ENCODE results near the gene UBA7.
"Not testable (repeated sequence)": the region's sequence is repeated elsewhere in the genome, so short reads cannot be mapped to it uniquely, and the experiment has no call there.

Gene UBA7, protein sequence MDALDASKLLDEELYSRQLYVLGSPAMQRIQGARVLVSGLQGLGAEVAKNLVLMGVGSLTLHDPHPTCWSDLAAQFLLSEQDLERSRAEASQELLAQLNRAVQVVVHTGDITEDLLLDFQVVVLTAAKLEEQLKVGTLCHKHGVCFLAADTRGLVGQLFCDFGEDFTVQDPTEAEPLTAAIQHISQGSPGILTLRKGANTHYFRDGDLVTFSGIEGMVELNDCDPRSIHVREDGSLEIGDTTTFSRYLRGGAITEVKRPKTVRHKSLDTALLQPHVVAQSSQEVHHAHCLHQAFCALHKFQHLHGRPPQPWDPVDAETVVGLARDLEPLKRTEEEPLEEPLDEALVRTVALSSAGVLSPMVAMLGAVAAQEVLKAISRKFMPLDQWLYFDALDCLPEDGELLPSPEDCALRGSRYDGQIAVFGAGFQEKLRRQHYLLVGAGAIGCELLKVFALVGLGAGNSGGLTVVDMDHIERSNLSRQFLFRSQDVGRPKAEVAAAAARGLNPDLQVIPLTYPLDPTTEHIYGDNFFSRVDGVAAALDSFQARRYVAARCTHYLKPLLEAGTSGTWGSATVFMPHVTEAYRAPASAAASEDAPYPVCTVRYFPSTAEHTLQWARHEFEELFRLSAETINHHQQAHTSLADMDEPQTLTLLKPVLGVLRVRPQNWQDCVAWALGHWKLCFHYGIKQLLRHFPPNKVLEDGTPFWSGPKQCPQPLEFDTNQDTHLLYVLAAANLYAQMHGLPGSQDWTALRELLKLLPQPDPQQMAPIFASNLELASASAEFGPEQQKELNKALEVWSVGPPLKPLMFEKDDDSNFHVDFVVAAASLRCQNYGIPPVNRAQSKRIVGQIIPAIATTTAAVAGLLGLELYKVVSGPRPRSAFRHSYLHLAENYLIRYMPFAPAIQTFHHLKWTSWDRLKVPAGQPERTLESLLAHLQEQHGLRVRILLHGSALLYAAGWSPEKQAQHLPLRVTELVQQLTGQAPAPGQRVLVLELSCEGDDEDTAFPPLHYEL

DNA sequence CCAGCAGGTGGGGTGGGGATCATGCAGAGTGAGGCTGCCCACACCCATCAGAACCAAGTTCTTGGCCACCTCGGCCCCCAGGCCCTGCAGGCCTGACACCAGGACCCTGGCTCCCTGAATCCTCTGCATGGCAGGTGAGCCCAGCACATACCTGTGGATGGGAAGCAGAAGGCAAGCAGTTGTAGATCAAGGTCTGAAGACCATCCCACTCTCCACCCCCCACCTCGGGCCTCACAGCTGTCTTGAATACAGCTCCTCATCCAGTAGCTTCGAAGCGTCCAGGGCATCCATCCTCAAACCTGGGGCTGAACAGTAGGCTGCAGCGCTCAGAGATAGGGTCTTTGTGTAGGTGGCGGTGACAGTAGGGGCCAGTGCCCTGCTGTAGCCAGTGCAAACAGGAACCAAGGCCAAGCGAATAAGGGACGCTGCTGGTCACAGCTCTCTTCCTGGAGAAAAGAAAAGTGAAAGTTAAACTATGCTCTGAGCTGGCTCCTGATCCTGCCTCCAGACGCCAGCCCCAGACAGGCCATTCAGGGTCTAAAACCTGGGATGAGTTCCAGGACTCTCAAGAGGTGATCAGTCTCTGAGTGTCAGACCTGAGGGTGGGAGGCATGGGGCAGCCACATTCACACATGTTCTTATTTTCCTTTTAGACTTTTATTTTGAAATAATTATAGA, at the start of gene UBA7:
Gene UBA7, minus strand, starts transcription at position 457 of the 678 bp plus-strand sequence. Its CDS starts 166 bp downstream, at position 291.
- DNase-seq (ENCODE audit: low read depth), result no peak

DNA sequence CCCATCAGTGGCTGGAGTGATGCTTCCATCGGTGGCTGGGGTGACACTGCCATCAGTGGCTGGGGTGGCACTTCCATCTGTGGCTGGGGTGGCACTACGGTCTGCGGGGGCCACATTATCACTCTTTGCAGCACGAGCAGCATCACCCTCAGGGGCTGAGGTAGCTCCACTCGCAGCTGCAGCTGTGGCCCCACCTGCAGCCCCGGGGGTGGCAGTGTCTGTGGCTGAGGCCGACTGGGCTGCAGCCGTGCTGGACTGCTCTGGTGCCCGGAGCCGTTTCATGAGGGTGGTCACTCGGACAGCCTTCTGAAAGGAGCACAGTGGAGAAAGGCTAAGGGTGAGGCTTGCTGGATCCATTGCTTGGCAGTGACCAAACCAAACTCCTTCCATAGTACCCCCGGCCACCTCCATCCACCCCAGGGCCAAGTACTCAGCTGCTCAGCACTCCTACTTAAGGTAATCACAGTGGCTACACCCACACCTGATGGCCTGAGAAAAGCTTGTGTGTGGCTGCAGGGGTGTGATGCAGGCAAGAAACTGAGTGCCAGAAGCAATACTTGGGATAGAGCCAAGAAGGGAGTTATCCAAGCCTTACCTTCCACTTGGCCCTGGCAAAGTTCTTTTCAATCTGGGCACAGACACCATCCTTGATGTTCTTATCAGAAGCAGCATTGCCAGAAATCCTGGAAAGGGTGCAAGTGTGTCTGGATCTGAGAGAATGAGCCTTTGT, 46.0 kb upstream of the UBA7 start:
- no peak for DNase-seq (ENCODE audit: low read depth)

DNA sequence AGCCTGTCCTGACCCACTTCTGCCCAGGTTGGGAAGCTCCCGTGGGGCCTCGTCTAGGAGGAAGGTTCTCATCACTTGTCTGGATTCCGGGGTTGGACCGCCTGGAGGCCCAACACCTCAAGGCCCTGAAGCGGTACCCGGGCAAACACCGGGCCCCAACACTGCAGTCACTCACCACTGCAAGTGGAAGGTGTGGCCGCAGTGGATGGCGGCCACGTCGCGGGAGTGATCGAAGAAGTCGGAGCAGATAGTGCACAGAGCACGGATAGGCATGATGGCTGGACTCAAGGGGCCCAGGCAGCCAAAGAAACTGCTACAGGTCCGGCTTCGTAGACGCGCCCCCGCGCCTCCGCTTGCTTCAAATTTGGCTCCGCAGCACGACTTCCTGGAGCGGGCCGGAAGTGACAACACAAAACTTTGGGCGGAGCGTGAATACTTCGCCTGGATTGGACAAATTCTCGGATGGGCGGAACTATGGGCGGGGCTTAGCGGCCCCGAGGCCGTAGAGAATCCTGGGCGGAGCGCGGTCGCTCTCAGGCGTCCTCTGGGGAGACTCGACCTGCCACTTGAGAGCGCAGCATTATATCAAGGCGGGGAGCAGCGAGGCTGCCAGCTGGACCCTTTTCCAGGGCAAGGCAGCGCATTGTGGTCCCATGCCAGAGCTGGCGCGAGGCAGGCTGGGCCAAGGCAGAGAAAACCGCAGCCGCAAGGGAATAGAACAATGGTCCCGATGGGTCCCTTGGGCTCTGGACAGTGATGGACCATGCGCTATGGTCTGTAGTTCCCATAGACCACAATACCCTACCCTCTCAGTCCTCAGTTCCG, 42.6 kb upstream of the UBA7 start, which contains the start of gene TRAIP:
Gene TRAIP, minus strand, starts transcription at position 384 of the 825 bp plus-strand sequence. Its CDS starts 111 bp downstream, at position 273.
- peak; percentile 88 for DNase-seq (ENCODE audit: low read depth)

DNA sequence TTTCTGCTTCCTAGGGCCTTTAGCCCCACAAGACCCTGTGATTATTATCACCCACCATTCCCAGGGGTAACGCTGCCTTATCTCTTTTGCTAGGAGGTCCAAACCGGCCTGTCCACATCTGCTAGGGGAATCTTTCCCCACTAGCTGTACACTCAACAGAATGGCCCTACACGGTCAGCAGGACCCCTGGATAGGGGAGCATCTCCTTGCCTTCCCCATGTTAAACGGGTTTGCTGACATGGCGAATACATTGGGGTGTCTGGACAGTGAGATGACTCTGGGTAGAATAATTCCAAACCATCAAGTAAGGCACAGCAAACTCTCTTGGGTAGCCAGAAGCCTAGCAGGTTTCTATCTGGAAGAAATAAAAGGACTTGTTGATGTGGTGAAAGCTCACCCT, 41.9 kb upstream of the UBA7 start:
- no peak for DNase-seq (ENCODE audit: low read depth)

DNA sequence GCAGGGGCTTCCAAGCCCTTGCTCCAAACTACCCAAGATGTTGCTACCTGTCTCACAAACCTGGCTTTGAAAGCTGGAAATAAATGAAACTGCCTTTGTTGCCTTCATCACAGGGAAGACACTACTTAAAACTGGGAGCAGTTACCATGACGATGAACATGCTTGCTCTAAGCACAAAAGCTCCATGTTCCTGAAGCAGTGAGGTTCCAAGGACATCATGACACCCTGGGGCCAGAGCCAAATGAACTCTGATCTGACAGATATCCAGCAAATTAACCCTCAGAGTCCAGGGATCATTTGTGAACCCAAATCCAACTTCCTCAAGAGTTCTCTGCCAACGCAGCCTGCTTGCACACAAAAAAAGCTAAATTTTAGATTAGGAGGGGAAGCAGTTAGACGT, 31.9 kb upstream of the UBA7 start:
- DNase-seq (ENCODE audit: low read depth), result no peak

DNA sequence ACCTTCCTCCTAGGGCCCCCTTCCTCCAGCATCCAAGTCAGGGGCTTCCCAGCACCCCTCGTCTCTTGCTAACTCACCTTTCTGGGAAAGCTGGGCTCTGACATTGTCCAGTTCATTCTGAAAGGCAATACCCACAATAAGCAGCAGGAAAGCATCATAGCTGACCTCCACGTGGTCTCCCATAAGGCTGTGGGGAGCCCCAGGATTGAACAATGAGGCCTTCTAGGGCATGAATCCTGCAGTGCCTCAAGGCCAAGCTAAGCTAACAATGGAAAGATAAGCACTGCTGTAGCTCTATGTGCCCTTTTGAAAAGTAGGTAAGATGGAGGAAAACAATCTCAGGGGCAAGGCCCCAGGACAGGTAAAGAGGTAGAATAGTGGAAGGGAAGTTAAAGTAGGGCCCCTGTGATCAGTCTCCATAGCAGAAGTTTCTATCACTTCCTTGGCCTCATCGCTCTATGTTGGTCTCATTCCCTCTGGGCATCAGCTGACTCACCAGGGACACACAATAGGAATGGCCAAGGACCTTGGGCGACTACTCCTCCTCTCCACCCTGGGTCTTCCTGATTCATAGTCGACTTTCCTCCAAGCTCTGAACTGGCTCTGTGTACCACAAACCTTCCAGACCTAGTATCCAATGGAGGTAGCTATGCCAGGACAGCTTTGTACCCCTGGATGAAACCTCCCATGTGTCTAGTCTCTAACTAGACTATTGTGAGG, 30.9 kb upstream of the UBA7 start:
- no peak for DNase-seq (ENCODE audit: low read depth)

DNA sequence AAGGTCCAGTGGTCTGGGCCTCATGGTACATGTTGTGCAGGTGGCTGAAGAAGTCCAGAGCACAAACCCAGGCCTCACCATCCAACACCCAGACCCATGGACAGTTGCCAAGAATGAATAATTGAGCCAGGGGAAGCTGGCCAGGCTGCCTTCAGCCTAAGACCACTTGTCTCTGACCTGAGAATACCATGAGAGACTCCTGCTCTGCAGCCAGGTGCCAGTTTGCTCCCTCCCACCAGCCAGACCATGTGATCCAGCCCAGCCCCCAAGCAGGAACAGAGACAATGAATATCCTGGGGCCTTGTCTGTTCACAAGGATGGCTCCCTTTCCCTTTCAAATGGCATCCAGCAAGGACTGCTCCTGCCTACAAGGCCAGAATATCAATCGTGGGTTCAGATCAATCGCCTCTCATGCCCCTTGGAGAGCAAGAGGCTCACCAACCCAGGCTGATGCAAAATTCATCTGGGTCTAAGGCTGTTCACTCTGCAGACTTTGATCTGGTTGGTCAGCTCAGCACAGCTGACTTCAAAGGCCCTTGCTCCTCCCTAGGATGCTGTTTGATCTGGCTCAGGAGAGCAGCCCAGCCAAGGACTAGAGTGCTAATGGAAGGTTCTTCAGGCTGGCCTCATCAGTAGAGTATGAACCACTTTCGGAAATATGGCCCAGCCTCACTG, 29.2 kb upstream of the UBA7 start:
- no peak for DNase-seq (ENCODE audit: low read depth)

DNA sequence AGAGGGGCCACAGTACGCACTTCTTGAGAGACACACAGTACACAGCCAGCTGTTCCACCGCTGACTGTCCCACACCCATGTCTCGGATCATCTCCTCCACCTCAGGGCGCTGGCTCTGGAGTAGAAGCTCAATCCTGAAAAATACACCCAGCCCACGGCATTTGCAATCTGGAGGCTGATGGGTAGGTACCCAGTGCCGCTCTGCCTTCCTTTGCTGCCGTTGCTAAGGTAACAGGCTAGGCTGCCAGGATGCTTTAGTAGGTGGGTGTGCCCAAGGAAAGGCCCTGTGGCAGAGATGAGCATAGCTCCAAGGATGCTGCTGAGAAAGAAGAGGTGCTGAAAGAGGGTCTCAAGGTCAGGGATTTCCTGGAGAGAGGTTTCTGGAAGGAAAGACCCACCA, 28.1 kb upstream of the UBA7 start:
- DNase-seq (ENCODE audit: low read depth), result no peak

DNA sequence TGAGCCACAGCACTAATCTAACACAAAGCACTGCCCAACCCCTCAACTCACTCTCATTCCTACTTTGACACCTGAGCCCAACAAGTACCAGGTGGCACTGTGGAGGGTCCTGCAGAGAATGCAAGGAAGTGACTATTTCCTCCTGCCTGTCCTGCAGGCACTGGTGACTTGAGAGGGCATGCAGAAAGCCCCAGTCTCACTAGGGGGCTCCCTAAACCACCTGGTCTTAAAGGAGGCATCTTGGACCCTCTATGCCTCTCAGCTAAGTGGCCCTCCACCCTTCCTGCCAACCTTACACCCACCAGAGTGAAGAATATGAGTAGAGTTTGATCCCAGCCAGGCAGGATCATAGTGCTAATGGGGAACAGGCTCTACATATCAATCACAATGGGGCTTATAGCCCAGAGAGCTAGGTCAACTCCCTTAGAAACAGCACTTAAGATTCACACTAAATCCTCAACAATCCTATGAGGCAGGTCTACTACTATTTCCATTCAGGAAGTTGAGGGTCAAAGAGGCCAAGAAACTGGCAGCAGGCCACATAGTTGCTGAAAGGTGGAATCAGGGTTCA, 27.5 kb upstream of the UBA7 start:
- no peak for DNase-seq (ENCODE audit: low read depth)

DNA sequence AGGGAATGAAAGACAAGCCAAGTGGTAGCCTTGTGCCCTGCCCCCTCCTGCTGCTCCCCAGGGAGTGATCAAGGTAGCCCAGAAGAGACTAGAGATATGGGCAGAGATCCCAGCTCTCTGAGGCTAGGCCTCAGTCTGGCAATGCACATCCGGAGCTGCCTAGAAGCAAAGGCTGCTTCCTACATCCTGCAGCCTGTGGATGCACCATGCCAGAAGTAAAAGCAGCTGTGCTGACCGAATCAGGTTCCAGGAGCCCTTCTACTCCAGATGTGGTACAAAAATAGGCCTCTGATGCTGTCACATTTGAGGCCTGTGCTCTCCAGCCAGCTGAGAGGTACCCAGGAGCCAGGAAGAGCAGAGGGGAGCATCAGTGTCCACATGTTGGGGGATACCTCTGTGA, 26.6 kb upstream of the UBA7 start:
- DNase-seq (ENCODE audit: low read depth), result no peak

DNA sequence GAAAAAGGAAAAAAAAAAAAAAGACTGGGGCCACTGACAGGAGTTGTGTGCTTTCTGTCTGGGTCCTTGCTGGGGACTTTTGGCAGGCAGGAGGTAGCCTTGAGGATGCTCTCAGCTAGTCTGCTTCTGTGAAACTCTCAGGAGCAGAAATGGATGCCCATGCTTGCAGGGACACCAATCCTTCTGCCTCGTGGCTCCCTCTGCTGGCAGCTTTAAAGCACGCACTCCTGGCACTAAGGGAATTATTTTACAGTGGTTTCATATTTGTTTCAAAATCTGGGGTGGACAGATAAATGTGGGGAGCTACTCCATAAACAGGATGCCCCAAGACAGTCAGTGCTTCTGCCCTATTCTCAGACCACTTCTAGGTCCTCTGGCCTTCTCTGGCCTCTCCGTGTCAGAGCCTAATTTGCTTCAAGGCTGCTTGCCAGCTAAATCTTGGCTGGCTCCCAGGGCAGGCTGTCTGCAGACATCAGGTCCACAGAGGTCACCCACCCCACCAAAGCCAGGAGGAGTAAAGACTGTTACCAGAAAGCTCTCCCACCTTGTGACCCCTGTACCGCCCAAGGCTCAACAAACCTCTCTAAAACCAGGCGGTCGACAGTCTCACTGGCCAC, 25.5 kb upstream of the UBA7 start:
- DNase-seq (ENCODE audit: low read depth), result peak; percentile 77

DNA sequence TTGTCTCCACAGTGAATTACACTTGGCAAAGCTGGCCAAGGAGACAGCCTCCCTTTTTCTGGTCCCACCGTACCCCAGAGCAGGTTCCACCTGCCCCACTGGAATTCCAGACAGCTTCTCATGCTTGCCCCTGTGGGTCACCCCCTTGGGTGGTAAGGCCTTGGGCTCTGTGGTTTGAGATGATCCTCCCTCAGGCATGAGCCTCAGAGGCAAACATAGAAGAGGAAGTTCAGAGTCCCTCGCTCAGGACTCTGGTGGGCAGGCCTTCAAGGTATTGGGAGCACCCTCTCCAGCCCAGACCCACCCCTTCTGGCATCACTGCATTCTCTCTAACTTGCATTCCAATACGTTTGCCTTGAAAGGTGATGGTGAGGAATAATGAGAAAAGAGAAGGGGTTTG, 17.6 kb upstream of the UBA7 start:
- no peak for DNase-seq (ENCODE audit: low read depth)

DNA sequence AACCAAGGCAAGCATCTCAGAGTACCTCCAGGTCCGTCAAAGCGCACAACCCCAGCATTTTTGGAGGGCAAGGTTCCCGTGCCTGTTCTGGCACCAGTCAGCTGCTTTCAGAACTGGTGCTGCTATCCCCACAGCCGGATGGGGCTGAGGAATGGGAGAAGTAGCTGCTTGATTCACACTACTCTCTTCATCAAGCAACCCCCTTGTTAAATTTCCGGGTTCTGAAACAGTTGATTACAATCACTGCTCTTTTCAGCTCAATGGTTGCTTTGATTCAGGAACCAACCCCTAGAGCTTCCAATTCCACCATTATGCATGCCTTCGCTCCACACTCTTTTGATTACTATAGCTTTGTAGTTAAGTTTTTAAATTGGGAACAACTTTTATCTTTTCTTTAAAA, 12.3 kb upstream of the UBA7 start:
- DNase-seq (ENCODE audit: low read depth), result no peak

DNA sequence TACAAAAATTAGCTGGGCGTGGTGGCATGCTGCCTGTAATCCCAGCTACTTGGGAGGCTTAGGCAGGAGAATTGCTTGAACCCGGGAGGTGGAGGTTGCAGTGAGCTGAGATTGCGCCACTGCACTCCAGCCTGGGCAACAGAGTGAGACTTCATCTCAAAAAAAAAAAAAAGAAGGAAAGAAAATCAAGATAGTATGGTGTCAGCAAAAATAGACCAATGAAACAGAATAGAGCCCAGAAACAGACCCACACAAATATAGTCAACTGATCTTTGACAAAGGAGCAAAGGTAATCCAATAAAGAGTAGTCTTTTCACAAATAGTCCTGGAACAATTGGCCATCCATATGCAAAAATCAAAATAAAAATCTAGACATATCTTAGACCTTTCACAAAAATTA, 9.4 kb upstream of the UBA7 start:
- not testable (repeated sequence) for DNase-seq (ENCODE audit: low read depth)

DNA sequence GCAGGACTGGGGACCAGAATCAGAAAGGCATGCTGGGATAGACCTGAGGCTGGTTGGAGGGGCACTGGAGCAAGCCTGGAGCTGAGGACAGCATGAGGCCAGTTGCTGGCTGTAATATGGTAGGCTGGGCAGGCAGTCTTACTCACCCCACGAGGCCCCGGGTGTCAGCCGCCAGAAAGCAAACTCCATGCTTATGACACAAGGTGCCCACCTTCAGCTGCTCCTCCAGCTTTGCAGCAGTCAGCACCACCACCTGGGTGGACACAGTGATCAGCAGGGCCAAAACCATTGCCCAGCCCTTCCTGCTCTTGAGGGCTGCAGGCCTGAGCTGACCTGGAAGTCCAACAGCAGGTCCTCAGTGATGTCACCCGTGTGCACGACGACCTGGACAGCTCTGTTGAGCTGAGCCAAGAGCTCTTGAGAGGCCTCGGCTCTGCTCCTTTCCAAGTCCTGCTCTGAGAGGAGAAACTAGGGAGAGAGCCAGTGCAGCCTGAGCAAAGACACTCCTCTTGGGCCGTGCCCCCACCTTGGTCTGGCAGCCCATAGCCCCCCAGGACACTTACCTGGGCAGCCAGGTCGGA, 747 bp downstream of the UBA7 start:
- DNase-seq (ENCODE audit: low read depth), result no peak

DNA sequence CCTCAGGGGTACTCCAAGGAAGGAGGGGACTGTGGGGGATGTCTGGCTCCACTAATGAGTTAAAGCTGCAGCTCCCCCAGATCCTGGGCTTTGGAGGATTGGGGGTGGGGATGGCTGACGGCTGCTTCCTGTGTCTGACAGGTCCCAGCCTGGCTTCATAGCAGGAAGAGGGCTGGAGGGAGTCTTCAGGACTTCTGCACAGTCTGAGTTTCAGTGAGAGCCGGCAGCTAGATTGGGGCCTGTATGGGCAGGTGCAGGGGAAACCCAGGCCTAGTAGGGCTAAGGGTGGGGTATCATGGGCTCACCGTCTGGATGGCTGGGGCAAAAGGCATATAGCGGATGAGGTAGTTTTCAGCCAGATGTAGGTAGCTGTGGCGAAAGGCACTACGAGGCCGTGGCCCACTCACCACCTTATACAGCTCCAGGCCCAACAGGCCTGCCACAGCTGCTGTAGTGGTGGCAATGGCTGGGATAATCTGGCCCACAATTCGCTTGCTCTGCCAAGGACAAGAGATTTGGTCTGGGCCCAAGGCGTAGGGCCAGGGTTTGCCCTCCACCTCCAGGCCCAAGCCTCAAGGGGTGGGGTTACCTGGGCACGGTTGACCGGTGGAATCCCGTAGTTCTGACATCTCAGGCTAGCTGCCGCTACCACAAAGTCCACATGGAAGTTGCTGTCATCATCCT, 6.2 kb downstream of the UBA7 start:
- no peak for DNase-seq (ENCODE audit: low read depth)

DNA sequence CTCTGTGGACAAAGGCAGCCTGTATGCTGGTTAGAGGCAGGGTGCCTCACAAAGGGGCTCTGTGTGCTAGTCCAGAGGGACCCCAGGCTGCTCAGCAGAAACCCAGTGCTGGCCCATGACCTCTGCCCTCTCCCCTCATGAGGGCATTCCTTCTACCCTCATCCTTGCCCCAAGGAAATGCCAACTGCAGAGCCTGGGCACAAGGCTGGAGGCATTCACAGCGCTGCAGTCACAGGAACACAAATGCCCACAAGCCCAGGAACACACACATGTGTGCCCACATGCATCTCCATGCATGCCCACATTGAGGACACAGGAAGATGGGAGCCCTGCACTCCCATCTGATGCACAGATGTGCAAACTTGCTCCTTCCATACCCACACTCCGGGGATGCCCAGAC, 6.9 kb downstream of the UBA7 start:
- DNase-seq (ENCODE audit: low read depth), result no peak

Measured in stimulated activated CD8-positive, alpha-beta memory T cell treated with anti-CD3 and anti-CD28 coated beads, Interleukin-12 subunit alpha, Interleukin-12 subunit beta, amount 100 ng/mL, for 1 hour (primary cell).